ENCODE measurements around the gene FATE1.

Gene FATE1

DNA sequence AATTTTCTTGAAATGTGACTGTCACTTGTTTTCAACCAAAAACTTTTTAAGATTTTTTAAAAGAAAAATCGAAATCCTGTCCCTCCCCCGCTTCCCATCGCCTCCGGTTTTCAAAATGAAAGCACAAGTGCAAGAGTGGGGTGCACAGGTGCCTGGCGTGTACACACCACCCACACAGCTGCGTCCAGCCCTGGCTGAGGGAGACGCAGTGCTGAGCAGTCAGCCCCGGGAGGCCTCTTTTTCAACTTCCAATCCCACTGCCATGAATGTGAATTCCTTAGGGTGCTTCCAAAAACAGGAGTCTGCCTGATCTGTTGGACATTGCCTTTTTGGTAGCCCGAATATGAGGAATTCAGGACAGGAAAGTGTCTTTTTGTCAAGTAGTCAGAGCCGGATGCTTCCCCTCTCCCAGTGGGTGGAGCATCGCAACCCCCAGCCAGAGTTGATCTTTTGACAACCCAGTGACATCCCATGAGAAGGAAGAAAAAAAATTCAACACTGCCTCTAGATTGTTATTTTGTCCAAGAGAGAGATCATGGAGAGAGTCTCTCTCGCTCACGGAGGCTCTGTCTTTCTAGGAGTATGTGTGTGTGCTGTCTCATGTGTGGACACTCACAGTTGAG lies 11.7 kb upstream of the FATE1 start:
- DNase-seq (ENCODE audit: low spot score) = no peak

DNA sequence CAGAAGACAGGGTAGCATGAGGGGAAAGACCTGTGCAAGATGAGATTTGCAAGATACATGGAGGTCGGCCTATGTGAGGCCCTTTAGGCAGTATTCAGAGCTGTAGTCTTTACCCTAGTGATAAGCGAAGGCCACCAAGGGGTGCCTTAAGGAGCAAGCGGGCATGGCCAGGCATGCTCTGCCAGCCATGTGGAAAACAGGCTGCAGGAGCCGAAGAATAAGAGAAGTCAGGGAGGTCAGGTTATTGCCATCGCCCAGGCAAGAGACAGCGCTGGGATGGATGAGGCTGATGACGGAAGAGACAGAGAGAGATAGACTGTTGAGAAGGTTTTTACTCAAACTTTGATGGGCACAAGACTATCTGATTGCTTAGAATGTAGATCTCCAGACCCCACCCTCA lies 7.0 kb upstream of the FATE1 start:
- DNase-seq (ENCODE audit: low spot score) = no peak

DNA sequence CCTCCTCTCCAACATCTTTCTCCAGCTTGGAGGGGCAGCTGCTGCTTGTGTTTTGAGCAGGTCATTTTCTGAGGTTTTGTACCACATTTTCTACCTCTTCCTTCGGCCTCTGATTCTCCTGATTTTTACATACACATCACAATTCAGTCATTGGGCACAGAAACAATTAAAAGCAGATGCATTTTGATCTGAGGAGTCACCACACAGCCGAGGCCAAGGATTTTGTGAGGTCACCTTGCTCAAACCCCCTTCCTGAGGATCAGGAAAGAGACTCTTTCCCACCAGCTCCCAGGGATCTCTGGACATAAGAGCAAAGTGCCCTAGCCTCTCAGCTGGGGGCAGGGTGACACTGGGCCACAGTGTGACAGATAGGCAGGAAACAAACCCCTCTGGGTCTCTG lies 5.4 kb upstream of the FATE1 start:
- DNase-seq (ENCODE audit: low spot score) = no peak

DNA sequence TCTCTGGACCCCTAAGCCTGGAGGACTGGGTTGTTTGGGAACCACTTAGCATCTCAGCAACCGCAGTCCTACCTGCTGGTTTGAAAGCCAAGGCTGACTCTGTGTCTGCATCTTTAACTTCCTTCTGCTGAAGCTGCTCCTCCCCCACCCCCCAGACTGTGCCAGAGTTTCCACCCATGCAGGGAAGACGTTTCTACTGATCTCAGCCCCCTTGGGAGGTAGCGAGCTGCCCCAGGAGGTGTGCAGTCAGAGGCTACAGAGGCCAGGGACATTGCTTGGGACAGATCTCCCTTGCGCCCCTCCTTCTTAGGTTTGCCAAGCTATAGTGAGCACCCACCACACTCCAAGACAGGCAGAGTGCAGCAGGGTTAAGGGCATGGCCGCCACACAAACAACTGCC lies 4.7 kb upstream of the FATE1 start:
- DNase-seq (ENCODE audit: low spot score) = no peak

DNA sequence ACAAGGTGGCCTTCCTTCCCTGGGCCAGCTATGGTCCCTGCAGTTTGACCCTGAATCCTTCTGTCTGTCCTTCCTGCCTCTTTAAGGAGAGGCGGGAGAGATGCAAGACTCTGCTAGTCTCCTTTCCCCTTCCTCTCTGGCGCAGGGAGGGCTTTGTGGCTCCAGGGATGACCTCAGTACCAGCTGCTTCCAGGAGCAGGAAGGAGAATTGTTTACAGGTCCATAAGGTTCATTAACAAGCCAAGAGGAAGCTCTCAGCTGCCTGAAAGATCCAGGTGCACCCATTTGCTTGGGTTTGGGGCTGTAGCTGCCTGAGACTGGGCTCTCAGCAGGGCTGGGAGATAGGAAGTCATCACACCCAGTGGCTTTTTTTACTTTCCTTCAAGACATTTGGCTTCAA lies 4.0 kb upstream of the FATE1 start:
- peak; percentile 62 for DNase-seq (ENCODE audit: low spot score)

DNA sequence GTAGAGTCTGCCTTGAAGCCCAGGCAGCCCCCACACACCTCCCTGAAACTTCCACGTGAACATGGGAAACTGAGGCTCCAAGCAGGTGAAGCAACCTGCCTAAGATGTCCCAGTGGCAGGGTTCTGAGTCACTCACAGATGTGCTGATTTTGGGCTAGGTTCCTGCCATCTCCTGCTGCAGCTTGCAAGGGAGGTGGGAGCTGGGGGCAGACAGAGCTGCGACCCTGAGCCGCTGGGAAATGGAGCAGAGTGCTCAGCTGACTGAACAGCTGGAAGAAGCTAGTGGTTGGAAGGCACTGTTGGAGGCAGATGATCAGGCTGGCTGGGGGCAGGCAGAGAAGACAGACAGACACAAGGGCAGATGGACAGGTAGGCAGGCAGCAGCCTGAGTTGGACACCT lies 3.6 kb upstream of the FATE1 start:
- peak; percentile 57 for DNase-seq (ENCODE audit: low spot score)

DNA sequence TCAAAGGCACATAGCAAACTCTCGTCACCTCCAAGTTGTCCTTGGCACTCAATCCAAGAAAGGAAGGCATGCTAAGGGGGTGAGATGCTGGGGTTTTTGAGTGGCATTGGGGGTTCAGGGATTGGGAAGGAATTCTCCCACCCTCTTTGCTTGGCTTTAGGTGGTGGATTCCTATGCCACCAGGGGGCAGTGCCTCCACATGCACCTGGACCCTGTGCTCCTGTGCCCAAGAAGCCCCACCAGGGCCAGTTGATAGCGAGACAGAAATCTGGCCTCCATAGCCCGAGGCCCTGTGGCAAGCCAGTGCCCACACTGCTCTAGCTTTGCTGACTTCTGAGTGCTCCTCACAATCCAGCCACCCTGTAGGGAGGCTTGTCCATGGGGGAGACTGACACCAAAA lies 2.0 kb upstream of the FATE1 start:
- peak; percentile 28 for DNase-seq (ENCODE audit: low spot score)

DNA sequence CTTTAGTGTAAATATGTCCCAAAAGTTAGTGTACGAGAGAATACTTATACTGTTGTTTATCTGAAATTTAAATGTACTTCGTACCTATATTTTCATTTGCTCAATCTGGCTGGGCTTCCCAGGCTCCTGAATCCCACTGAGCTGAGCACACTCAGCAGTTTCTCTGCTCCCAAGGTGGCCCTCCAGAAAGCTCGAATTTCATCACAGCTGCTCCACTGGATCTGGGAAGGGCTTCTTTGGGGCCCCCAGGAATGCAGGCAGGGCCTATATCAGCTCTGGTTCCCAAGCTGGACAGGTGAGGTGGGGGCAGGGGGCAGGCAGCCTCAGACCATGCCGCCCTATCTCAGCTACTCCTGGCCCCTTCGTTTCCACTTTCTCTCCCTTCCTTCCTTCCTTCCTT lies 1.5 kb upstream of the FATE1 start:
- DNase-seq (ENCODE audit: low spot score) = peak; percentile 20

DNA sequence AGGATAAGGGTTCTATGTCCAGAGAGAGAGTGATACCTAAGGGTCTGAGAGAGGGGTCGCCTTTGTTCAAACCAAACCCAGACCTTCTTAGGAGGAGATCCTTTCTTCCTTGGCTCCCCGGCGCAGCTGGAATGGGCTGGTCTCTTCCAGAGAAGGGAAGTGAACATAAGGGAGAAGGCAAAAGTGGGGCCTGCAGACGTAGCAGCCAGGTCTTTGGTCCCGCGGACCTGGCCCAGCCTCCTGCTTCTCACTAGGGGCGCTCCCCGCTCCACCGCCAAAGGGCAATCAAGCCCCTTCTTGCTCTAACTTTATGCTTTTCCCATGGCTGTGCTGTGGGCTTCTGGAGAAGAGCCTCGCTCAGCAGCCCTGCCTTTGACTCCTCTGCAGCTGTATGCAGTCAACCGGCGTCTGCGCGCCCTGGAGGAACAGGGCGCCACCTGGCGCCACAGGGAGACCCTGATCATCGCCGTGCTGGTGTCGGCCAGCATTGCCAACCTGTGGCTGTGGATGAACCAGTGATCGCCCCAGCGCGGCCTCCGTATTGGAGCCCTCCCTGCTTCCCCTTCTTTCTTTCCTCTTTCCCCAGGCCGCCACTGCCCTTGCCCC lies 6.5 kb downstream of the FATE1 start:
- no peak for DNase-seq (ENCODE audit: low spot score)

DNA sequence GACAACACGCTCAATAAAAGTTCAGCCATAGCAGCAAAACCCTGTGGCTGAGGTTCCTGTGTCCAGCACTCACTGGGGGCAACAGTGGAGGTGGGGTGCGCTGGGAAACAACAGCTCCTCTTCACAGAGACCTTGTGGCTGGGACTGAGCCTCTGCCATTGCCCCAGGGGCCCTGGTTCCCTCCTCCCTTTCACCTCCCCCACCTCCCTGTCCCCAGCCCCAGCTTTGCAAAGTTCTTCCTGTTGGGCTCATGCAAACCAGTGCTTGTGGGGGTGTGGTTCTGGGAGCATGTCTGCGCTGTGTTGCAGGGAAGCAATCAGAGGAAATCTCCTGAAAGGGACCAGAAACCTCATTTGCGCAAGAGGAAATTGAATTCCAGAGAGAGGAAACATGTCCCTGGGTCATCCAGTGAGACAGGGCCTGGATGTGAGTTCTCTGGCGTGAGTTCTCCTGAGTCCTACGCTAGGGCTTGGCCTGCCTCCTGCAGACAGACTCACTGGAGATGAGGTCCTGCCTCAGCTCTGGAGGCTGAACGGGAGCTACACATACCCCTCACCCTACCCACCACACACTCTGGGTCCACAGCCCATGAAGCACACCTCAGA lies 7.4 kb downstream of the FATE1 start:
- DNase-seq (ENCODE audit: low spot score) = no peak

DNA sequence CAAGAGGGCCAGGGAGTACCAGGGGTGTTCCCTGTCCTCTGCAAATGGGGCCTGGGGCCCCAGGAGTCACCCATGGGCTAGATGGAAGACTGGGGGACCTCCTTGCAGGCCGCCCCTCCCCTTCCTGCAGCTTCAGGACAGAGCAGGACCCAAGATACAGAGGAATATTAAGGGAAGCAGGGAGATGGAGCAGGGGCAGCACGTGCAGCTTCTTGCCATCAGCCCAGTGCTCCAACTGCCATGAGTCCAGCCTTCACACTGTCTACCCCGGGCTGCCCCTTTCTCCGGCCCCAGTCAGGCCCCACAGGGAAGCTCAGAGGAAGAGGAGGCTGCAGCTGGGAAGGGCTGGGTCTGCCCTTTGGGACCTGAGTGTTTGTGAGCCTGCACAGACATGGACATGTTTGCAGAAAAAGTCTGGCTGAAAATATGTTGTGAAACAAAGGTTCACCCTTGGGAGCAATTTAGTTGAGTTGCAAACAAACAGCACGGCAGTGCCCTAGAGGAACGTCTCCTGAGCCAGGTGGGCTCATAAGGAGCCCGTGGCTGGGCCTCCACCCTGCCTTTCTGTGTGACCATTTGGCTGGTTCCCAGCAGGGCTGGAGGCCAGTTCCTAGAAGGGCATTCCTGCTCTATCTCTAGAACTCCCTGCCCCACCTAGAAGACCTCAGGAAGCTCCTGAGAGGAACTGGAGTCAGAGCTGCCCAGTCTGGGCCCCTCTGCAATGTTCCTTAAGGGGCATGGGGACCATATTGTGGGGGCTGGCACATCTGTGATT lies 8.9 kb downstream of the FATE1 start:
- DNase-seq (ENCODE audit: low spot score) = peak; percentile 23

DNA sequence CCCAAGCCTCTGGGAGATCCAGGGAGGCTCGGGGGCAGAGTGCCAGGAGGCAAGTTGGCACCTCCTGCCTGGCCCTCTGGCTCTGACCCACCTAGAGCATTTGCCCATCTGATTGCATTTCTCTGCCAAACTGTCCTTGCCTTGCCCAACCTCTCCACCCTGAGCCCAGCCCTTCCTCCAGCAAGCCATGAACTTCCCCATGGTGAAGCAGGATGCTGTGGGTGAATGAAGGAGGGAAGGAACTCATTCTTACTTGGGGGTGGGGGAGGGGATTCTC lies 9.4 kb downstream of the FATE1 start:
- DNase-seq (ENCODE audit: low spot score) = peak; percentile 9

DNA sequence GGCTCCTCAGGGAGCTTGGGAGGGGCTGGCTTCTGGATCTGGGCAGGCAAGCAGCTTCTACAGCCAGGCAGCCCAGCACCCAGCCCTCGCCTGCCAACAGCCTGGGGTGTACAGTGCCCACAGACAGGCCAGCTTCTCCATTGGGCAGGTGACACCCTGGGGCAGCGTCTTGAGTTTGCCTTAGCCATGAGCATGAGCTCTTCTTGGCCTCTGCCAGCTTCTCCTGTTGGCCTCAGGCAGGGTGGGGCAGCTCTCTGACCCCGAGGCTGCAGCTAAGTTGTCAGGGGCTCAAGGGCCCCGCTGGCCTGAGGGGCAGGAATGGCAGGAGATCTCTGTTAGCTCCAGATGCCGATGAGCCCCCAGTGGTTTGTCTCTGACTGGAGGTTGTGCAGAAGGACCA lies 10.9 kb downstream of the FATE1 start:
- no peak for DNase-seq (ENCODE audit: low spot score)

DNA sequence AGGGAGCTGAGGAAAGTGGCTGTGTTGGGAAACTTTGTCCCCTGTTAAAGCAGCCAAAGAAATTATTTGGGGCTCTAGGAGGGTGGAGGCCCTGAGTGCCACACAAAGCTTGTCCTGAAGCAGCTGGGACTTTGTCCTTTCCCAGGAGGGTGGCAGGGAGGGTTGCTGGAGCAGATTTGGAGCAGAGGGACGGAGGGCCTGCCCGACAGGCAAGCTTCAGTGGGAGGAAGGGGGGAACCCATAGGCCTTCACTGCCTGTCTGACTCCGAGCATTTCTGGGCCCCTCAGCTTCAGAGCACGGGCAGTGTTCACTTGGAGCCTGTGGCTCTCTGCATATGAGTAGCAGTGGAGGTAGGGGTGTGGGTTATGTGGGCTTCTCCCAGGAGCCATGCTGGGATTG lies 11.5 kb downstream of the FATE1 start:
- peak; percentile 5 for DNase-seq (ENCODE audit: low spot score)

DNA sequence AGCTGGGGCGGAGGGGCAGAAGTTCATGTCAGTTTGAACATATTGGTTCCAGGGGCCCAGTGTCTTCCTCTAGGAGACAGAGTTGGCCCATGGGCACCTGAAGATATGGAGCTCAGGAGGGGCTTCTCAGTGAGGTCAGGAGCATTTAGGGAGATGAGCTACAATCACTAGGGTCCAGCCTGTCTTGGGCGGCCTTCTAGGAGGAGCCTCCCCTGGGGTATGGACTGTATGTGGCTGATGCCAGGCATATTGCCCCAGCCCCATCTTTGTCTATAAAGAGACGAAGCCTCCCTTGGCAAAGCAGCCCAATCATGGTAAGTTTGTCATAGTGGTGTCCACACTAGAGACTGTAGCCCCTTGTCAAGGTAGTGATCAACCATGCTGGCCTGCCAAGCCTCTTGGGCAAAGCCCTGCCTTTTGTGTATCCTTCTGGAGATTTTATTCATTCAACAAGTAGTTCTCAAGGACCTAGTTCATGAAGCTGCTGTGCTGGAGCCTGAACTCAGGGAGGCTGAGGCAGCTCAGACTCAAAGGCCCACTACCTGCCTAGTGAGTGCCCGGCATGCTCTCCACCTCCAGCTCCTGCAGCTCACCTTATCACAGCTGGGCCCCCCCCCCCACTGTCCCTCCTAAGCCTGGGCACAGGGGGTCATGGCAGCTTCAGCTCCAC lies 13.4 kb downstream of the FATE1 start:
- peak; percentile 15 for DNase-seq (ENCODE audit: low spot score)

DNA sequence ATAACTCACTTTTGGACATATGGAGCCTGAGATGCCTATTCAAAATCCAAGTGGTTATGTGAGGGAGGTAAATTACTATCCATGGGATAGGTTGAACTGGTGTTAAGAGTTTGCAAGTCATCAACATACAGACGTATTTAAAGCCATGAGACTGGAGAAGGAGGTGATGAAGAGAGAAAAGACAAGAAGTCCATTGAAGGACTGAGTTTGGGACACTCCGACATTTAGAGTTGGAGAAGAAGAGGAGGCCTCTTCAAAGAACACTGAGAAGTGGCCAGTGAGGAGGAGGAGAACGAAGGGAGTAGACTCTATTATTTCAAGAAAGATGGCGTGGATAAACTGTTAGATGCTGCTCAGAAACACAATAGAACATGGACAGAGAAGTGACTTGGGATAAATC lies 18.6 kb downstream of the FATE1 start, which contains the start of gene CNGA2:
Gene CNGA2, plus strand, starts transcription at position 301 of the 400 bp plus-strand sequence. CDS start 3,738 bp downstream, outside the sequence.
- DNase-seq (ENCODE audit: low spot score) = no peak

DNA sequence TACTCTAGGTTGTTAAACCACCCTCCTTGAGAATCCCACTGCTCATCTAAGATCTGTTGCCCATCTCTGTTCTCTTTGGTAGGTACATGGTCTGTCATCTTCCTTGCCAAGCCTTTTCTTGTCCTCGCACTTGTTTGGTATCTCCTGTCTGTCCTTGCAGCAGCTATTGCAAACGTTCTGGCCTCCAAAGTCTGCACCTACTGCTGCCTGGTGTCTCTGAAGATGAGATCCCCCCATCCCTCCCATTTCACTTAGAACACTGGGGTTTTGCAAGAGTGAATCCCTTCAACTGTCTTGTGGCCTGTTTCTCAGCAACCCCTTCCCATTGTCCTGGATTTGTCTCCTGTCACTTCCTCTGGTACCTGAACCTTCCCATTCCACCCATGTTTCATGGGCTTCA lies 19.4 kb downstream of the FATE1 start:
- DNase-seq (ENCODE audit: low spot score) = peak; percentile 4

DNA sequence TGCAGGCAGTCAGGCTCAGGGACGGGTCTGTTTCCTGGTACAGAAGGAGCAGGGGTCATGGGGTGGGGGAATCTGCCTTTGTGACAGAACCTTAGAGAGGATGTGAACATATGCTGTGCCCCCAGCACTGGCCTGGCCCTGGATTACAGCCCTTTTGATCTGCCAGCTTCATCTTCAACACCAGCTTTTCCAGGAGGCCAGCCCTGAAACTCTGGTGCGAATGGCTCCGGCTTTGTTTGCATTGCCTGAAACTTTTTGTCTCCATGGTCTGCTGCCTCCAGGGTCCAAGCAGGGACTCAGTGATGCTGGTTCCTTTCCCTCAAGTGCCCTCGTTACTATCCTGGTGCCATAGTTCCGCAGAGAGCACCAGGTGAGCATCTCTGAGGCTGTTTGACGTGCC lies 20.9 kb downstream of the FATE1 start:
- peak; percentile 26 for DNase-seq (ENCODE audit: low spot score)

DNA sequence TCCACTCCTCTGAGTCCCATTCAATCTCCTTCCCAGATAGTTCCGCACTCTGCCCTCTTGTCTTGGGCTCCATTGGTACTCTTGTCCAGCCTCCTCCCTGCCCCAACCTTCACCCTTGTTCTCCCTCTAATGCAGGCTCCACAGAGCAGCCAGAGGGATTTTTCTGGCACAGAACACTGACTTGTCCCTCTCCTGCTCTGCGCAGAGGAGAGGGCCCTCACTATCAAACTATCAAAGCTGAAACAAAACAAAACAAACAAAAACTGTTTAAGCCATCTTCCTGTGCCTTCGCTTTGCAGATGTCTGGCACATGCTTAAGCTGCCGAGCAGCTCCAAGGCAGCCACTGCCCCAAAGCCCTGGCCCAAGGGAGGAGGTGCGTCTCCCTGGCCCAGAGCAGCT lies 21.7 kb downstream of the FATE1 start:
- DNase-seq (ENCODE audit: low spot score) = peak; percentile 11

DNA sequence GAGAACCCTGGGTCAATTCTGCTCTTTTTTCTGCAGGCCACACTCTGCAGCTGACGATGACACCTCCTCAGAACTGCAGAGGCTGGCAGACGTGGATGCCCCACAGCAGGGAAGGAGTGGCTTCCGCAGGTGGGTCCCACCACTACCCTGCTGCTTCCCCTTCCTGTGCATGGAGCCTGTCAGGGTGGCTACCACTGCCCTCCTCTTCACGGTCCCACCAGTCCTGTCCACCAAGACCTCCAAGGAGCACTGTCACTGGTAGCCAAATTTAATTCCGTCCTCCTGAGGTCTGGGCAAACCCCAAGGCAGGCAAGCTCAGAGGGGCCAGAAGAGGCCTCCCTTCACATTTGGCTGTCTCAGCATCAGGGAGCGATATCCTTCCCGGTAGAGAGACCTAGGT lies 22.9 kb downstream of the FATE1 start:
- no peak for DNase-seq (ENCODE audit: low spot score)

DNA sequence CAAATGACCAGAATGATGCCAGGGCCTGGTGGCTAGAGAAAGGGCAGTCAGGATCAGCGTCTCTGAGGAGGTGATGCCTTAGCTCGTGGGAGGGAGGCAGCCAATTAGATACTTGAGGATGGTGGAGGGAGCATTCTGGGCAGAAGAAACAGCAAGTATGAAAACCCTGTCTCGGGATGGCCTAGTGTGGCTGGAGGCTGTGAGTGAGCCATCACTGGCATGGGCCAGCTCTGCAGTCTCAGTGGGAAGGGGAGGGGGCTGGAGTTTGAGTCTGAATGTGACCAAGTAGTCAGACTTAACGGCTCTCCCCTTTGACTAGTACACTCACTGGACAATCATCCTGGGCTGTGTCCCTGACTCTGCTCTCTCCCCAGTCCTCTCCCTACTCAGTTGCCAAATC lies 25.8 kb downstream of the FATE1 start:
- no peak for DNase-seq (ENCODE audit: low spot score)

DNA sequence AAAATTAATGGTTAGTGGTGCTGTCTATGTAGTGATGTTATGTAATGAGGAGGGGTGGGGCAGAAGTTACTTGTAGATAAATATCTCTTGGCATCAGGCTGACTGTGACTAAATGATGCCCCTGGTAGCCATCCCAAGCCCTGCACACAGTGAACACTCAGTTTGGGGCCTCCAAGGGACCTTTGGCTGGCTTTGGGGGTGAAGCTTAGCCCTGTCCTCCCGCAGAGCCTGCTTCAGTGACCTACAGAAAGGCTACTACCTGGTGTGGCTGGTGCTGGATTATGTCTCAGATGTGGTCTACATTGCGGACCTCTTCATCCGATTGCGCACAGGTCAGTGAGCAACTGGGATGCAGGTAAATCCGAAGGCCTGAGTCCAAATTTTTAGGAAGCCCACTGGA lies 26.5 kb downstream of the FATE1 start:
- no peak for DNase-seq (ENCODE audit: low spot score)
